SK-N-SH treated with all-trans-retinoic acid at 6 μM for 48 hours (cell line): ENCODE results near the gene BMP6.

Source experiments
- ATAC-seq: fragments of 200-7000 bp; cut with Tn5 transposase; 3 replicates; pipeline ENCODE4 v1.9.1; 2020; ENCODE audit warnings: mild to moderate bottlenecking, moderate library complexity
- ARNTL ChIP-seq: fragments of 450-650 bp; formaldehyde crosslinking; IDR thresholded peaks from 2 replicates; pipeline ENCODE4 v1.5.0; 2020; ENCODE audit warnings: low read depth, mild to moderate bottlenecking, moderate library complexity, borderline replicate concordance
- BACH2 ChIP-seq: fragments of 250-450 bp; sonication (Bioruptor Pico); IDR thresholded peaks from 2 replicates; pipeline ENCODE4 v1.9.0; 2021; ENCODE audit warnings: mild to moderate bottlenecking, borderline replicate concordance
- CSDC2 ChIP-seq: fragments of 250-450 bp; sonication (Bioruptor Pico); IDR thresholded peaks from 2 replicates; pipeline ENCODE4 v1.5.0; 2020; ENCODE audit warnings: mild to moderate bottlenecking, moderate library complexity
- ESRRG ChIP-seq: fragments of 250-450 bp; sonication (Bioruptor Pico); IDR thresholded peaks from 2 replicates; pipeline ENCODE4 v1.6.1; 2021; ENCODE audit warnings: mild to moderate bottlenecking
- GLIS3 ChIP-seq: fragments of 250-450 bp; sonication (Bioruptor Pico); IDR thresholded peaks from 2 replicates; pipeline ENCODE4 v1.5.0; 2020; ENCODE audit warnings: mild to moderate bottlenecking, moderate library complexity
- OSR1 ChIP-seq: fragments of 250-450 bp; sonication (Bioruptor Pico); IDR thresholded peaks from 2 replicates; pipeline ENCODE4 v1.8.0; 2022; ENCODE audit warnings: moderate library complexity, mild to moderate bottlenecking, inconsistent platforms
- PPARA ChIP-seq: fragments of 250-450 bp; sonication (Bioruptor Pico); IDR thresholded peaks from 2 replicates; pipeline ENCODE4 v1.5.0; 2020; ENCODE audit warnings: mild to moderate bottlenecking, borderline replicate concordance
- RARB ChIP-seq: fragments of 250-450 bp; sonication (Bioruptor Pico); IDR thresholded peaks from 2 replicates; pipeline ENCODE4 v1.8.0; 2021; ENCODE audit warnings: mild to moderate bottlenecking, moderate library complexity
- SNAI2 ChIP-seq: fragments of 250-450 bp; sonication (Bioruptor Pico); IDR thresholded peaks from 2 replicates; pipeline ENCODE4 v1.5.0; 2020; ENCODE audit warnings: mild to moderate bottlenecking, moderate library complexity
- TCF4 ChIP-seq: fragments of 250-450 bp; sonication (Bioruptor Pico); IDR thresholded peaks from 2 replicates; pipeline ENCODE4 v1.8.0; 2021; ENCODE audit warnings: mild to moderate bottlenecking, moderate library complexity, borderline replicate concordance
- TOX ChIP-seq: fragments of 250-450 bp; sonication (Bioruptor Pico); IDR thresholded peaks from 2 replicates; pipeline ENCODE4 v1.8.0; 2021; ENCODE audit warnings: mild to moderate bottlenecking, moderate library complexity, borderline replicate concordance
- ZFP30 ChIP-seq: fragments of 450-650 bp; formaldehyde crosslinking; IDR thresholded peaks from 2 replicates; pipeline ENCODE4 v1.5.0; 2022; ENCODE audit warnings: mild to moderate bottlenecking, moderate library complexity
- ZNF565 ChIP-seq: fragments of 450-650 bp; formaldehyde crosslinking; conservative IDR thresholded peaks from 2 replicates; pipeline ENCODE4 v1.5.0; 2020; ENCODE audit warnings: low read depth, mild to moderate bottlenecking, moderate library complexity
- ZNF70 ChIP-seq: fragments of 450-650 bp; formaldehyde crosslinking; IDR thresholded peaks from 2 replicates; pipeline ENCODE4 v1.5.0; 2020; ENCODE audit warnings: mild to moderate bottlenecking, moderate library complexity
- ZNF8 ChIP-seq: fragments of 450-650 bp; formaldehyde crosslinking; IDR thresholded peaks from 2 replicates; pipeline ENCODE4 v1.5.0; 2020; ENCODE audit warnings: mild to moderate bottlenecking, moderate library complexity
- TF ChIP-seq, protein P1 (sequence below): fragments of 250-450 bp; sonication (Bioruptor Pico); IDR thresholded peaks from 2 replicates; pipeline ENCODE4 v1.8.0; 2021; ENCODE audit warnings: low read depth, mild to moderate bottlenecking, moderate library complexity, borderline replicate concordance
- TF ChIP-seq, protein P2 (sequence below): fragments of 250-450 bp; sonication (Bioruptor Pico); IDR thresholded peaks from 2 replicates; pipeline ENCODE4 v1.5.1; 2020; ENCODE audit warnings: low read depth, mild to moderate bottlenecking, moderate library complexity
- TF ChIP-seq, protein P3 (sequence below): fragments of 250-450 bp; sonication (Bioruptor Pico); IDR thresholded peaks from 2 replicates; pipeline ENCODE4 v1.5.0; 2020; ENCODE audit warnings: mild to moderate bottlenecking, moderate library complexity
- TF ChIP-seq, protein P4 (sequence below): fragments of 250-450 bp; sonication (Bioruptor Pico); IDR thresholded peaks from 2 replicates; pipeline ENCODE4 v1.5.1; 2021; ENCODE audit warnings: mild to moderate bottlenecking, moderate library complexity
- TF ChIP-seq, protein P5 (sequence below): fragments of 250-450 bp; sonication (Bioruptor Pico); IDR thresholded peaks from 2 replicates; pipeline ENCODE4 v1.8.0; 2020; ENCODE audit warnings: mild to moderate bottlenecking, moderate library complexity, borderline replicate concordance

Gene BMP6

DNA sequence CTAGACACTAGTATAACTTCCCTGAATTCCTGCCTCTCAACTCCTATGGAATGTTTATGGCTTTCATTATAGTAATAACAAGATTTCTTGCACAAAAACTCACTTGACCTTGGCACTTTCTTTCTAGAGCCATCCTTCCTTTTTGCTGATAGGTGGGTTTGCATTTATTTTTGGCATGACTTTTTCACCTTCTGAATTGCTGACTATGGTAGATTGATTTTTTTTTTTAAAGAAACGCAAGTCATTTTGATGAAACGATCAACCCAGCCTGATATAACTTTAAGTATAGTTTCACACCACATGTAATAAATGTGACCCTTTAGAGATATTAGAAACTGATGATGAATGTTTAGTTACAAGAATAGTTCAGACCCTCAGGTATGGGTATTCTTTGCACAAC is 61.8 kb downstream of the BMP6 start (continued):
- TF ChIP-seq, protein P1, sequence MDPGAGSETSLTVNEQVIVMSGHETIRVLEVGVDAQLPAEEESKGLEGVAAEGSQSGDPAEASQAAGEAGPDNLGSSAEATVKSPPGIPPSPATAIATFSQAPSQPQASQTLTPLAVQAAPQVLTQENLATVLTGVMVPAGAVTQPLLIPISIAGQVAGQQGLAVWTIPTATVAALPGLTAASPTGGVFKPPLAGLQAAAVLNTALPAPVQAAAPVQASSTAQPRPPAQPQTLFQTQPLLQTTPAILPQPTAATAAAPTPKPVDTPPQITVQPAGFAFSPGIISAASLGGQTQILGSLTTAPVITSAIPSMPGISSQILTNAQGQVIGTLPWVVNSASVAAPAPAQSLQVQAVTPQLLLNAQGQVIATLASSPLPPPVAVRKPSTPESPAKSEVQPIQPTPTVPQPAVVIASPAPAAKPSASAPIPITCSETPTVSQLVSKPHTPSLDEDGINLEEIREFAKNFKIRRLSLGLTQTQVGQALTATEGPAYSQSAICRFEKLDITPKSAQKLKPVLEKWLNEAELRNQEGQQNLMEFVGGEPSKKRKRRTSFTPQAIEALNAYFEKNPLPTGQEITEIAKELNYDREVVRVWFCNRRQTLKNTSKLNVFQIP (CRISPR knock-in tag), result no peak
- TF ChIP-seq GLIS3 (CRISPR knock-in tag), result no peak
- TF ChIP-seq RARB (CRISPR knock-in tag), result no peak

DNA sequence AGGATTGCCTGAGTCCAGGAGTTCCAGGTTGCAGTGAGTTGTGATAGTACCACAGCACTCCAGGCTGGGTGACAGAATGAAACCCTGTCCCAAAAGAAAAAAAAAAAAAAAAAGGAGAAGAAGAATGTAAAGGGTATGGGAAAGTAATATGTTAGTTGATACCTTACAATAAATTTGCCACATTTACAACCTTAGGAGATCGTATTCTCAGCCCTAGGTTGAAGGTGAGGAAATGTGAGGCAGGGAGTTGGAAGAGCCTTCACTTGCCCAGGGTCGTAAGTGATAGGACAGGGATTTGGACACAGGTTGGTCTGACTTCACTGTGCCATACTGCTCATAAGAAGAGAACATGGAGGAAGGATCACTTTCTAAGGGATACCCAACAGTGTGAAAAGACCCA is 68.6 kb downstream of the BMP6 start:
- TF ChIP-seq ESRRG (no peak), ZNF565 (CRISPR knock-in tag) (no peak)
- TF ChIP-seq, protein P2, sequence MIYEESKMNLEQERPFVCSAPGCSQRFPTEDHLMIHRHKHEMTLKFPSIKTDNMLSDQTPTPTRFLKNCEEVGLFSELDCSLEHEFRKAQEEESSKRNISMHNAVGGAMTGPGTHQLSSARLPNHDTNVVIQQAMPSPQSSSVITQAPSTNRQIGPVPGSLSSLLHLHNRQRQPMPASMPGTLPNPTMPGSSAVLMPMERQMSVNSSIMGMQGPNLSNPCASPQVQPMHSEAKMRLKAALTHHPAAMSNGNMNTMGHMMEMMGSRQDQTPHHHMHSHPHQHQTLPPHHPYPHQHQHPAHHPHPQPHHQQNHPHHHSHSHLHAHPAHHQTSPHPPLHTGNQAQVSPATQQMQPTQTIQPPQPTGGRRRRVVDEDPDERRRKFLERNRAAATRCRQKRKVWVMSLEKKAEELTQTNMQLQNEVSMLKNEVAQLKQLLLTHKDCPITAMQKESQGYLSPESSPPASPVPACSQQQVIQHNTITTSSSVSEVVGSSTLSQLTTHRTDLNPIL, result no peak
- TF ChIP-seq, protein P3, sequence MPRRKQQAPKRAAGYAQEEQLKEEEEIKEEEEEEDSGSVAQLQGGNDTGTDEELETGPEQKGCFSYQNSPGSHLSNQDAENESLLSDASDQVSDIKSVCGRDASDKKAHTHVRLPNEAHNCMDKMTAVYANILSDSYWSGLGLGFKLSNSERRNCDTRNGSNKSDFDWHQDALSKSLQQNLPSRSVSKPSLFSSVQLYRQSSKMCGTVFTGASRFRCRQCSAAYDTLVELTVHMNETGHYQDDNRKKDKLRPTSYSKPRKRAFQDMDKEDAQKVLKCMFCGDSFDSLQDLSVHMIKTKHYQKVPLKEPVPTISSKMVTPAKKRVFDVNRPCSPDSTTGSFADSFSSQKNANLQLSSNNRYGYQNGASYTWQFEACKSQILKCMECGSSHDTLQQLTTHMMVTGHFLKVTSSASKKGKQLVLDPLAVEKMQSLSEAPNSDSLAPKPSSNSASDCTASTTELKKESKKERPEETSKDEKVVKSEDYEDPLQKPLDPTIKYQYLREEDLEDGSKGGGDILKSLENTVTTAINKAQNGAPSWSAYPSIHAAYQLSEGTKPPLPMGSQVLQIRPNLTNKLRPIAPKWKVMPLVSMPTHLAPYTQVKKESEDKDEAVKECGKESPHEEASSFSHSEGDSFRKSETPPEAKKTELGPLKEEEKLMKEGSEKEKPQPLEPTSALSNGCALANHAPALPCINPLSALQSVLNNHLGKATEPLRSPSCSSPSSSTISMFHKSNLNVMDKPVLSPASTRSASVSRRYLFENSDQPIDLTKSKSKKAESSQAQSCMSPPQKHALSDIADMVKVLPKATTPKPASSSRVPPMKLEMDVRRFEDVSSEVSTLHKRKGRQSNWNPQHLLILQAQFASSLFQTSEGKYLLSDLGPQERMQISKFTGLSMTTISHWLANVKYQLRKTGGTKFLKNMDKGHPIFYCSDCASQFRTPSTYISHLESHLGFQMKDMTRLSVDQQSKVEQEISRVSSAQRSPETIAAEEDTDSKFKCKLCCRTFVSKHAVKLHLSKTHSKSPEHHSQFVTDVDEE (CRISPR knock-in tag), result no peak
- TF ChIP-seq, all 23 proteins: peak for 0
- no peak for ATAC-seq

DNA sequence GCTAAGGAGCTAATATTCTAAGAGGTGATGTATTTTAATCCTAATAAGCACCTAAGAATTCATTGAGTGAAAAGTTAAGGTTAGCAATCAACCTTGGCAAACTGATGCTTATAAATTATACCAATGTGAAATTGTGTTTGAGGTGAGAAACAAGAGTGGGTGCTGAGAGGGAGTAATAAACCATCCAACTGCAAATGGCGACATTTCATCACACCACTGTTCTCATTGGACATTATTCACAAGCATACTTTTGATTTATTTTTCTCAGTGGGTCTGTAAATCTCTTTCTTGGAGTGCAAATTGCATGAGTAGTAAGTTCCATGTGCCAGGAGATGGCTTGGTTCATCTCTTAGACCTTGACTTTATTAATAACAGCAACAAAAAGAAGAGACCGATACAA is 71.5 kb downstream of the BMP6 start:
- TF ChIP-seq ZNF8 (CRISPR knock-in tag) (no peak), ZFP30 (CRISPR knock-in tag) (no peak), SNAI2 (CRISPR knock-in tag) (no peak), TCF4 (CRISPR knock-in tag) (no peak), ZNF70 (CRISPR knock-in tag) (no peak), ZNF565 (CRISPR knock-in tag) (no peak), PPARA (CRISPR knock-in tag) (no peak), BACH2 (no peak), OSR1 (CRISPR knock-in tag) (no peak), ESRRG (no peak), TOX (CRISPR knock-in tag) (no peak), ARNTL (CRISPR knock-in tag) (no peak), RARB (CRISPR knock-in tag) (no peak), CSDC2 (no peak), GLIS3 (CRISPR knock-in tag) (no peak)
- TF ChIP-seq, protein P3 (CRISPR knock-in tag), result no peak
- TF ChIP-seq, protein P4, sequence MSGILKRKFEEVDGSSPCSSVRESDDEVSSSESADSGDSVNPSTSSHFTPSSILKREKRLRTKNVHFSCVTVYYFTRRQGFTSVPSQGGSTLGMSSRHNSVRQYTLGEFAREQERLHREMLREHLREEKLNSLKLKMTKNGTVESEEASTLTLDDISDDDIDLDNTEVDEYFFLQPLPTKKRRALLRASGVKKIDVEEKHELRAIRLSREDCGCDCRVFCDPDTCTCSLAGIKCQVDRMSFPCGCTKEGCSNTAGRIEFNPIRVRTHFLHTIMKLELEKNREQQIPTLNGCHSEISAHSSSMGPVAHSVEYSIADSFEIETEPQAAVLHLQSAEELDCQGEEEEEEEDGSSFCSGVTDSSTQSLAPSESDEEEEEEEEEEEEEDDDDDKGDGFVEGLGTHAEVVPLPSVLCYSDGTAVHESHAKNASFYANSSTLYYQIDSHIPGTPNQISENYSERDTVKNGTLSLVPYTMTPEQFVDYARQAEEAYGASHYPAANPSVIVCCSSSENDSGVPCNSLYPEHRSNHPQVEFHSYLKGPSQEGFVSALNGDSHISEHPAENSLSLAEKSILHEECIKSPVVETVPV (CRISPR knock-in tag), result no peak
- TF ChIP-seq, protein P5, sequence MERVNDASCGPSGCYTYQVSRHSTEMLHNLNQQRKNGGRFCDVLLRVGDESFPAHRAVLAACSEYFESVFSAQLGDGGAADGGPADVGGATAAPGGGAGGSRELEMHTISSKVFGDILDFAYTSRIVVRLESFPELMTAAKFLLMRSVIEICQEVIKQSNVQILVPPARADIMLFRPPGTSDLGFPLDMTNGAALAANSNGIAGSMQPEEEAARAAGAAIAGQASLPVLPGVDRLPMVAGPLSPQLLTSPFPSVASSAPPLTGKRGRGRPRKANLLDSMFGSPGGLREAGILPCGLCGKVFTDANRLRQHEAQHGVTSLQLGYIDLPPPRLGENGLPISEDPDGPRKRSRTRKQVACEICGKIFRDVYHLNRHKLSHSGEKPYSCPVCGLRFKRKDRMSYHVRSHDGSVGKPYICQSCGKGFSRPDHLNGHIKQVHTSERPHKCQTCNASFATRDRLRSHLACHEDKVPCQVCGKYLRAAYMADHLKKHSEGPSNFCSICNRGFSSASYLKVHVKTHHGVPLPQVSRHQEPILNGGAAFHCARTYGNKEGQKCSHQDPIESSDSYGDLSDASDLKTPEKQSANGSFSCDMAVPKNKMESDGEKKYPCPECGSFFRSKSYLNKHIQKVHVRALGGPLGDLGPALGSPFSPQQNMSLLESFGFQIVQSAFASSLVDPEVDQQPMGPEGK (CRISPR knock-in tag), result no peak
- no peak for ATAC-seq
